Stimulated activated CD8-positive, alpha-beta memory T cell treated with anti-CD3 and anti-CD28 coated beads, Interleukin-2, amount 100 ng/mL, for 1 hour (primary cell): ENCODE results near the gene RNF224.
"Not testable (repeated sequence)": the region's sequence is repeated elsewhere in the genome, so short reads cannot be mapped to it uniquely, and the experiment has no call there.

Experiments used
- DNase-seq, 2 donors: peaks; one replicate each; pipeline ENCODE4 v3.0.0-alpha.2; 2020; ENCODE audit warnings: low read depth in 2 of 2

Gene RNF224

GRCh38 chr9:137240841-137241489 lies 13.7 kb downstream of the RNF224 start, which contains the start of gene TUBB4B:
TUBB4B (plus strand) TSS chr9:137241287; CDS start chr9:137241361, 74 bp downstream.
- peak; percentile 95 to 98 for DNase-seq

GRCh38 chr9:137241490-137242268 lies 14.4 kb downstream of the RNF224 start:
- peak; percentile 41 to 61 for DNase-seq

- no peak for DNase-seq
These were observed 15.2 kb downstream of the RNF224 start for GRCh38 chr9:137242269-137243203.

- DNase-seq: not testable (repeated sequence)
These were observed 15.9 kb downstream of the RNF224 start for GRCh38 chr9:137243266-137243625.

- no peak for DNase-seq
These were observed 16.6 kb downstream of the RNF224 start for GRCh38 chr9:137243626-137244485.

- no peak for DNase-seq
These were observed 17.5 kb downstream of the RNF224 start for GRCh38 chr9:137244486-137245449.

GRCh38 chr9:137245450-137246421 lies 18.4 kb downstream of the RNF224 start:
- no peak for DNase-seq

- DNase-seq: no peak
These were observed 20.0 kb downstream of the RNF224 start for GRCh38 chr9:137247135-137247915.

- no peak for DNase-seq
These were observed 20.5 kb downstream of the RNF224 start for GRCh38 chr9:137247916-137248175.

GRCh38 chr9:137250329-137251193 lies 23.3 kb downstream of the RNF224 start:
- no peak for DNase-seq

- DNase-seq: no peak
These were observed 23.8 kb downstream of the RNF224 start, which contains the start of gene STPG3 for GRCh38 chr9:137251194-137251461. STPG3 (plus strand) TSS chr9:137251286; CDS start chr9:137251287, 1 bp downstream.

GRCh38 chr9:137251490-137252268 lies 24.4 kb downstream of the RNF224 start:
- DNase-seq: no peak

GRCh38 chr9:137252555-137253506 lies 25.5 kb downstream of the RNF224 start:
- DNase-seq: no peak

GRCh38 chr9:137253717-137254623 lies 26.7 kb downstream of the RNF224 start:
- DNase-seq: no peak
